HEK293T (cell line): Measurements from ENCODE around the gene HEXIM1.

ENCODE experiments used
- PKNOX1 ChIP-seq: fragments of 450-650 bp; IDR thresholded peaks from 2 replicates; pipeline ENCODE4 v1.6.1; 2016
- SP1 ChIP-seq: fragments of 450-650 bp; IDR thresholded peaks from 2 replicates; pipeline ENCODE4 v1.6.1; 2017

DNA sequence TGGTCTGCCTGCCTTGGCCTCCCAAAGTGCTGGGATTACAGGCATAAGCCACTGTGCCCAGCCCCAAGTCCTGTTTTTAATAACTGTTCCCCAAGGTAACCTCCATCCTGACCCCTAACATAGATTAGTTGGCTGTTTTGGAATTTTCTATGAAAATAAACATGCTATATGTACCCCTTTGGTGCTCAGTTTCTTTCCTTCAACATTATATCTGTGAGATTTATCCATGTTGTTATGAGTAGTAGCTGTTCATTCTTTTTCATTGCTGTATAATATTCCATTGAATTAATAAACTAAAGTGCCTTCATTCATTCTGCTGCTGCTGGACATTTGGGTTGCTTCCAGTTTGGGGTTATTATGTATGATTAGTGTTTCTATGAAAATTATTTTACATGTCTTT lies 47.1 kb downstream of the HEXIM1 start:
- TF ChIP-seq PKNOX1 (no peak), SP1 (no peak)
